OCI-LY7 (cell line): ENCODE results near the gene TLE4. TPM values are rescaled to one million over a fixed set of nuclear protein-coding genes. Genes with fewer than 3 reads are reported as not detected.

ENCODE experiments used
- BruUV-seq: library from RNA; stranded (reverse); fragments of 400-500 nt; replicated peaks from 2 replicates; lab custom pipeline; 2021; lab: Mats Ljungman, UMichigan
- CTCF ChIA-PET: fragments of 300-600 bp; sonication (Branson Sonifier 250); formaldehyde crosslinking; loops from one replicate; lab custom pipeline; 2022; ENCODE audit warnings: antibody characterized with exemption; ENCODE audit not compliant: unreplicated experiment; lab: Charles Lee
- POLR2A ChIA-PET: fragments of 300-600 bp; sonication (Branson Sonifier 250); formaldehyde crosslinking; loops from one replicate; lab custom pipeline; 2022; ENCODE audit warnings: antibody characterized with exemption; lab: Charles Lee
- DNase-seq: peaks from one replicate; pipeline ENCODE4 v3.0.0-alpha.2; 2015; ENCODE audit warnings: low spot score
- H2AFZ ChIP-seq: fragments of 200-600 bp; sonication (generic), shearing (Covaris generic); 2 replicates; pipeline ENCODE4 v1.6.1; 2014; ENCODE audit warnings: mild to moderate bottlenecking, antibody characterized with exemption, low read length, moderate library complexity
- H3K27ac ChIP-seq: fragments of 200-600 bp; sonication (generic); 2 replicates; pipeline ENCODE4 v1.5.1; 2014; ENCODE audit warnings: mixed run types, low read depth, mild to moderate bottlenecking, moderate library complexity, low read length, inconsistent platforms; ENCODE audit not compliant: poor library complexity, severe bottlenecking
- H3K36me3 ChIP-seq: fragments of 200-600 bp; sonication (generic); 2 replicates; pipeline ENCODE4 v1.6.1; 2014; ENCODE audit warnings: mild to moderate bottlenecking, antibody characterized with exemption, low read length, moderate library complexity, mixed read lengths; ENCODE audit not compliant: insufficient read depth
- H3K4me1 ChIP-seq: fragments of 200-600 bp; sonication (generic); 2 replicates; pipeline ENCODE4 v1.5.1; 2014; ENCODE audit warnings: mild to moderate bottlenecking, low read length; ENCODE audit not compliant: insufficient read depth, poor library complexity, severe bottlenecking
- H3K4me2 ChIP-seq: fragments of 200-600 bp; sonication (generic); 2 replicates; pipeline ENCODE4 v1.6.1; 2014; ENCODE audit warnings: mild to moderate bottlenecking, low read length
- H3K4me3 ChIP-seq: fragments of 200-600 bp; sonication (generic); 2 replicates; pipeline ENCODE4 v1.5.1; 2014; ENCODE audit warnings: mild to moderate bottlenecking, low read depth, low read length; ENCODE audit not compliant: poor library complexity, severe bottlenecking
- H3K79me2 ChIP-seq: fragments of 200-600 bp; sonication (generic); 2 replicates; pipeline ENCODE4 v1.6.1; 2016; ENCODE audit warnings: low read depth, mild to moderate bottlenecking, low read length, moderate library complexity, mixed read lengths; ENCODE audit not compliant: insufficient read depth
- H3K9me2 ChIP-seq: fragments of 200-600 bp; sonication (generic); 2 replicates; pipeline ENCODE4 v1.6.1; 2016; ENCODE audit warnings: mild to moderate bottlenecking, low read length, mixed read lengths; ENCODE audit not compliant: insufficient read depth
- H3K9me3 ChIP-seq: fragments of 200-600 bp; sonication (generic); 2 replicates; pipeline ENCODE4 v1.6.1; 2014; ENCODE audit warnings: mild to moderate bottlenecking, mixed run types, low read length, mixed read lengths
- H4K20me1 ChIP-seq: fragments of 200-600 bp; sonication (generic); 2 replicates; pipeline ENCODE4 v1.6.1; 2014; ENCODE audit warnings: mild to moderate bottlenecking, antibody characterized with exemption, low read length, moderate library complexity, mixed read lengths; ENCODE audit not compliant: insufficient read depth
- EZH2phosphoT487 ChIP-seq: fragments of 200-600 bp; sonication (generic); IDR thresholded peaks from 2 replicates; pipeline ENCODE4 v1.6.1; 2018; ENCODE audit warnings: low read depth, borderline replicate concordance, mild to moderate bottlenecking, mixed run types, antibody characterized with exemption, low read length, moderate library complexity, mixed read lengths
- intact Hi-C: fragments of 100-400 bp; cut with micrococcal nuclease; formaldehyde crosslinking; loops from one replicate; pipeline ENCODE4 v1.10.0; 2022; ENCODE audit not compliant: unreplicated experiment
- total RNA-seq, 2 experiments: library from RNA; depleted of rRNA in 1 of 2; stranded (reverse); fragments of >200 nt in 1 of 2; shearing (Covaris generic) in 1 of 2; gene quantifications; 2 replicates each; pipeline ENCODE4 v1.2.3, GENCODE V29; 2014 to 2022
- TF ChIP-seq, protein P1 (sequence below): fragments of 200-600 bp; sonication (generic); conservative IDR thresholded peaks from 2 replicates; pipeline ENCODE4 v1.5.1; 2014; ENCODE audit warnings: mild to moderate bottlenecking, antibody characterized with exemption, low read length, moderate library complexity, mixed read lengths

TLE4 gene
- total RNA-seq, 2 experiments from 2014 or later, result 36.7 to 41.7 TPM

DNA sequence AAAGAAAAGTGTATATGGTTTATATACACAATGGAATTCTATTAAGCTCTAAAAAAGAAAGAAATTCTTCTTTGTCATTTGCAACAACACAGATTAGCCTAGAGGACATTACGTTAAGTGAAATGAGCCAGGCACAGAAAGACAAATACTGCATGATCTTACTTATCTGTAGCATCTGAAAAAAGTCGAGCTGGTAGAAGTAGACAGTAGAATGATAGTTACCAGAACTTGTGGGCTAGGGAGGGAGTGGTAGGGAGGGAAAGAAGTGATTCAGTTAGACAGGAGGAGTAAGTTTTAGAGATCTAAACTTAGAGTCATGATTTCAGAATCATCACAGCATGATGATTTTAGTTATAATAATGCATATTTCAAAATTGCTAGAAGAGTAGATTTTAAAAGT lies 184.6 kb downstream of the TLE4 start:
- Histone ChIP-seq H2AFZ (no peak overlapping the region), H3K4me2 (no peak overlapping the region), H3K4me1 (no peaks in the 10 kb centered on the region), H3K36me3 (no peaks in the 10 kb centered on the region), H3K4me3 (no peak overlapping the region), H3K9me2 (no peaks in the 10 kb centered on the region), H3K27ac (no peak overlapping the region), H4K20me1 (no peaks in the 10 kb centered on the region), H3K79me2 (no peaks in the 10 kb centered on the region), H3K9me3 (no peaks in the 10 kb centered on the region)
- no peak for TF ChIP-seq EZH2phosphoT487
- TF ChIP-seq, protein P1, sequence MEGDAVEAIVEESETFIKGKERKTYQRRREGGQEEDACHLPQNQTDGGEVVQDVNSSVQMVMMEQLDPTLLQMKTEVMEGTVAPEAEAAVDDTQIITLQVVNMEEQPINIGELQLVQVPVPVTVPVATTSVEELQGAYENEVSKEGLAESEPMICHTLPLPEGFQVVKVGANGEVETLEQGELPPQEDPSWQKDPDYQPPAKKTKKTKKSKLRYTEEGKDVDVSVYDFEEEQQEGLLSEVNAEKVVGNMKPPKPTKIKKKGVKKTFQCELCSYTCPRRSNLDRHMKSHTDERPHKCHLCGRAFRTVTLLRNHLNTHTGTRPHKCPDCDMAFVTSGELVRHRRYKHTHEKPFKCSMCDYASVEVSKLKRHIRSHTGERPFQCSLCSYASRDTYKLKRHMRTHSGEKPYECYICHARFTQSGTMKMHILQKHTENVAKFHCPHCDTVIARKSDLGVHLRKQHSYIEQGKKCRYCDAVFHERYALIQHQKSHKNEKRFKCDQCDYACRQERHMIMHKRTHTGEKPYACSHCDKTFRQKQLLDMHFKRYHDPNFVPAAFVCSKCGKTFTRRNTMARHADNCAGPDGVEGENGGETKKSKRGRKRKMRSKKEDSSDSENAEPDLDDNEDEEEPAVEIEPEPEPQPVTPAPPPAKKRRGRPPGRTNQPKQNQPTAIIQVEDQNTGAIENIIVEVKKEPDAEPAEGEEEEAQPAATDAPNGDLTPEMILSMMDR, result no peak
- intact Hi-C loops, result no loop called here
- DNase-seq, result no peak
- POLR2A ChIA-PET, result interaction anchor here (0.5 to 0.6 kb wide), 2 partner anchors 47 to 306 kb away, joined by 3 to 4 read pairs; no protein-coding TSS in a partner anchor
- CTCF ChIA-PET, result no interaction called here
- BruUV-seq, result no TSS peak

DNA sequence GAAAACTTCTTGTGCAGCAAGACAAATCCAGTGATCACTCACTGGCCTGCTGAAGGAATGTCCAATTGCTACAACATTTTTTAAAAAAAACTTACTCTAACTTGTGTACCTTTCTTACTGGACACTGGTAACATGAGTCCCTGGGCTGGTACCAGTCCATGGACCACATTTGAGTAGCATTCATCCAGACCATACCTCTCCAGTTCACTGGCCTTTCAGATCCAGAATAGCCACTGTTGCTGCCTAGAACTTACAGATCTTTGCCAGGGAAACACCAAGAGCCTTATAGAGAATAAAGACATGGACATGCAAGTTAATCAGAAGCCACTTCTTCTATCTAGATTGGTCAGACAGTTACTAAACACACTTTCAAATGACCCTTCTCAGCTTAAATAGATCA lies 185.3 kb downstream of the TLE4 start:
- ChIA-PET POLR2A (interaction anchor here (0.7 kb wide), 1 partner anchor 25 kb away, joined by 4 read pairs; no protein-coding TSS in a partner anchor), CTCF (no interaction called here)
- no peaks in the 10 kb centered on the region for H4K20me1 ChIP-seq
- no peak overlapping the region for H3K4me3 ChIP-seq
- H2AFZ ChIP-seq, result no peak overlapping the region
- intact Hi-C loops, result no loop called here
- no peaks in the 10 kb centered on the region for H3K79me2 ChIP-seq
- BruUV-seq, result no TSS peak
- no peak for TF ChIP-seq EZH2phosphoT487
- TF ChIP-seq, protein P1, result no peak
- no peaks in the 10 kb centered on the region for H3K9me2 ChIP-seq
- H3K9me3 ChIP-seq, result no peaks in the 10 kb centered on the region
- no peak for DNase-seq
- no peak overlapping the region for H3K27ac ChIP-seq
- no peaks in the 10 kb centered on the region for H3K4me1 ChIP-seq
- H3K36me3 ChIP-seq, result no peaks in the 10 kb centered on the region
- no peak overlapping the region for H3K4me2 ChIP-seq

- H2AFZ ChIP-seq, result no peak overlapping the region
- H3K9me3 ChIP-seq, result no peaks in the 10 kb centered on the region
- no peak overlapping the region for H3K4me3 ChIP-seq
- H3K36me3 ChIP-seq, result no peaks in the 10 kb centered on the region
- H3K4me1 ChIP-seq, result no peaks in the 10 kb centered on the region
- POLR2A ChIA-PET, result no interaction called here
- H4K20me1 ChIP-seq, result no peaks in the 10 kb centered on the region
- BruUV-seq, result no TSS peak
- no peak overlapping the region for H3K27ac ChIP-seq
- no peak overlapping the region for H3K4me2 ChIP-seq
- no peaks in the 10 kb centered on the region for H3K9me2 ChIP-seq
- H3K79me2 ChIP-seq, result no peaks in the 10 kb centered on the region
- CTCF ChIA-PET, result no interaction called here
- TF ChIP-seq, protein P1, result peak; percentile 70
- TF ChIP-seq EZH2phosphoT487, result no peak
- intact Hi-C loops, result no loop called here
- peak; percentile 5 for DNase-seq
Observed at GRCh38 chr9:79757881-79758669, 186.3 kb downstream of the TLE4 start.
